WTC11 (cell line): ENCODE measurements around the gene ZDHHC22.

Experiments used
- ARID4B ChIP-seq: sonication (generic); formaldehyde crosslinking; IDR thresholded peaks from 2 replicates; pipeline ENCODE4 v1.8.0; 2023; ENCODE audit warnings: missing genetic modification reagents, mild to moderate bottlenecking, borderline replicate concordance
- HMGXB4 ChIP-seq: sonication (generic); formaldehyde crosslinking; IDR thresholded peaks from 2 replicates; pipeline ENCODE4 v1.8.1; 2023; ENCODE audit warnings: mild to moderate bottlenecking, moderate library complexity, missing genetic modification reagents
- NR1H2 ChIP-seq: sonication (generic); formaldehyde crosslinking; IDR thresholded peaks from 2 replicates; pipeline ENCODE4 v1.9.0; 2021; ENCODE audit warnings: mild to moderate bottlenecking, moderate library complexity, missing genetic modification reagents
- TEAD4 ChIP-seq: sonication (generic); formaldehyde crosslinking; IDR thresholded peaks from 2 replicates; pipeline ENCODE4 v1.8.0; 2022; ENCODE audit warnings: mild to moderate bottlenecking, missing genetic modification reagents
- TF ChIP-seq, protein P1 (sequence below): sonication (generic); formaldehyde crosslinking; IDR thresholded peaks from 2 replicates; pipeline ENCODE4 v1.8.1; 2023; ENCODE audit warnings: mild to moderate bottlenecking, missing genetic modification reagents
- TF ChIP-seq, protein P2 (sequence below): fragments of 200-600 bp; IDR thresholded peaks from 2 replicates; pipeline ENCODE4 v1.8.0; 2022; ENCODE audit warnings: antibody characterized with exemption

- TF ChIP-seq HMGXB4 (no peak), NR1H2 (CRISPR knock-in tag) (no peak), TEAD4 (CRISPR knock-in tag) (no peak), ARID4B (no peak)
- TF ChIP-seq, protein P1, sequence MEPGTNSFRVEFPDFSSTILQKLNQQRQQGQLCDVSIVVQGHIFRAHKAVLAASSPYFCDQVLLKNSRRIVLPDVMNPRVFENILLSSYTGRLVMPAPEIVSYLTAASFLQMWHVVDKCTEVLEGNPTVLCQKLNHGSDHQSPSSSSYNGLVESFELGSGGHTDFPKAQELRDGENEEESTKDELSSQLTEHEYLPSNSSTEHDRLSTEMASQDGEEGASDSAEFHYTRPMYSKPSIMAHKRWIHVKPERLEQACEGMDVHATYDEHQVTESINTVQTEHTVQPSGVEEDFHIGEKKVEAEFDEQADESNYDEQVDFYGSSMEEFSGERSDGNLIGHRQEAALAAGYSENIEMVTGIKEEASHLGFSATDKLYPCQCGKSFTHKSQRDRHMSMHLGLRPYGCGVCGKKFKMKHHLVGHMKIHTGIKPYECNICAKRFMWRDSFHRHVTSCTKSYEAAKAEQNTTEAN: no peak
- TF ChIP-seq, protein P2, sequence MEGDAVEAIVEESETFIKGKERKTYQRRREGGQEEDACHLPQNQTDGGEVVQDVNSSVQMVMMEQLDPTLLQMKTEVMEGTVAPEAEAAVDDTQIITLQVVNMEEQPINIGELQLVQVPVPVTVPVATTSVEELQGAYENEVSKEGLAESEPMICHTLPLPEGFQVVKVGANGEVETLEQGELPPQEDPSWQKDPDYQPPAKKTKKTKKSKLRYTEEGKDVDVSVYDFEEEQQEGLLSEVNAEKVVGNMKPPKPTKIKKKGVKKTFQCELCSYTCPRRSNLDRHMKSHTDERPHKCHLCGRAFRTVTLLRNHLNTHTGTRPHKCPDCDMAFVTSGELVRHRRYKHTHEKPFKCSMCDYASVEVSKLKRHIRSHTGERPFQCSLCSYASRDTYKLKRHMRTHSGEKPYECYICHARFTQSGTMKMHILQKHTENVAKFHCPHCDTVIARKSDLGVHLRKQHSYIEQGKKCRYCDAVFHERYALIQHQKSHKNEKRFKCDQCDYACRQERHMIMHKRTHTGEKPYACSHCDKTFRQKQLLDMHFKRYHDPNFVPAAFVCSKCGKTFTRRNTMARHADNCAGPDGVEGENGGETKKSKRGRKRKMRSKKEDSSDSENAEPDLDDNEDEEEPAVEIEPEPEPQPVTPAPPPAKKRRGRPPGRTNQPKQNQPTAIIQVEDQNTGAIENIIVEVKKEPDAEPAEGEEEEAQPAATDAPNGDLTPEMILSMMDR: no peak
Observed at GRCh38 chr14:77180726-77181602, 39.4 kb upstream of the ZDHHC22 start.
